ENCODE measurements around the gene INHBB.

DNA sequence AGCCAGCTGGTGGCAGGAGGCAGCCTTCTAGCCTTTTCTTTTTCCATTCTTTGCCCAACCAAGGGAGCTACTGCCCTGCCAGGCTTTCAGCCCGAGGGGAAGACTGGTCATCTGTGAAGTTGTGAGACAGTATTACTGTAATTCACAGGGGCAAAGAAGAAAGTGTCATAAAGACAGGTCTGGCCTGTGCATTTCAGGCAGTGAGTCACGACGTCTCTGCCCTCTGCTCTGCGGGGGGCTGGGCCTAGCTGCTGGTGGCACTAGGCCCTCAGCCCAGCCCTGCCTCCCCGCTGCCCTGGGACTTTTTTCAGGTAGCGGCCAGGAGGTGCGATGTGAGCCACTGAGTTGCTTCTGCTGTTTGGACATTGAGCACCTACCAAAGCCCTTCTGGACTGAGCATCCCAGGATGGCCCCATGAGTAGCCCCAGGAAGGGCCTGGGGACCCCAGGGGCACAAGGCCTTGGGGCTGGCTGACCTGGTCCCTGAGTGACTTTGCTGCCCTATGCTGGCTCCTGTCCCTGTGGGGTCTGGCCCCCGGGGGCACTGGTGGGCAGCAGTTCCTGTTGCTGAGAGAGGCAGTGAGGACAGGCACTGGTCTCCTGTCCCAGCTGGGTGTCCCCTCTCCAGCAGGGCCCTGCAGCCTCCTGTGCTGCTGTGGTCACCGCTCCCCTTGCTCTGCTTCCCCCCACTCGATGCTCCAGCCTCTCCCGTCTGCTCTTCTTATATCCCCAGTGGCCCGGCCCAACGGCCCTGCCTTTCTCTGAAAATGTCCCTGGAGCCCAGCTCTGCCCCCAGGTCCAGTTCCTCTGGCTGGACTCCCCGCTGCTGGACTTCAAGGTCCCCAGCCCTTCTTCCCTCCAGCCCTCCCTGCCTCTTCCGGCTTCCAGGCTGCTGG, 7.0 kb downstream of the INHBB start:
- TF ChIP-seq CTCF (IDR thresholded peaks at IDR 0.05) = no peak
- no peak for TF ChIP-seq POLR2A (IDR thresholded peaks at IDR 0.05)
- TF ChIP-seq POLR2AphosphoS5 (IDR thresholded peaks at IDR 0.05) = no peak
- TF ChIP-seq EP300 (IDR thresholded peaks at IDR 0.05; ENCODE audit: low read depth) = no peak

Measured in transverse colon (tissue), 4 donors.